K562 (cell line): ENCODE data around the gene ASB6.

Experiments
- SMARCA5 ChIP-seq: fragments of 450-650 bp; IDR thresholded peaks from 2 replicates; pipeline ENCODE4 v1.6.1; 2016
- ZKSCAN3 ChIP-seq: fragments of 250-450 bp; sonication (Bioruptor Pico); IDR thresholded peaks from 2 replicates; pipeline ENCODE4 v1.4.0; 2020
- TF ChIP-seq, protein P1 (sequence below), 3 experiments: IDR thresholded peaks in 2 of 3; conservative IDR thresholded peaks in 1 of 3; 2 replicates each; pipeline ENCODE4 v1.5.1; 2011 to 2012; ENCODE audit warnings: low read length in 3 of 3, mild to moderate bottlenecking in 3 of 3, control low read depth in 2 of 3, improper control_type of control experiment in 1 of 3, inconsistent platforms in 1 of 3, low read depth in 1 of 3, mixed read lengths in 1 of 3, moderate library complexity in 1 of 3; ENCODE audit not compliant: insufficient read depth in 2 of 3
- TF ChIP-seq, protein P2 (sequence below): fragments of 250-450 bp; sonication (Bioruptor Pico); IDR thresholded peaks from 2 replicates; pipeline ENCODE4 v1.8.0; 2022; ENCODE audit warnings: moderate library complexity, mild to moderate bottlenecking, inconsistent platforms

DNA sequence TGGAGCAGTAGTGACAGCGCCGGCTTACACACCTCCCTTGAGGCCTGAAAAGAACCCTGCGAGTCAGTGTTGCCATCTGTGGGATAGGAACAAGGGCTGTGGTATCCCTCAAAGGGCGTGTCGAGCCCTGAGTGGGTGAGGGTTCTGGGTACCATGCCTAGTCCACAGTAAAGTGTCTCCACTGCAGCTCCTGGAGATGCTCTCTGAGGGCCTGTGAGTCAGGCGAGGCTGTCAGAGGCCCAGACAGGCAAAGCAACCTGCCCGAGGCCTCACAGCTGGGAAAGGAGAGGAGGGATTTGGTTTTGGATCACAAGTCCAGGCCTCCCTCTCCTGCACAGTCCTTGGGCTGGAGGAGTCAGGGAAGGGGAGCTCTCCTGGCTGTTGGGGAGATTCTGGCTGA lies 29.6 kb upstream of the ASB6 start:
- TF ChIP-seq, protein P1, sequence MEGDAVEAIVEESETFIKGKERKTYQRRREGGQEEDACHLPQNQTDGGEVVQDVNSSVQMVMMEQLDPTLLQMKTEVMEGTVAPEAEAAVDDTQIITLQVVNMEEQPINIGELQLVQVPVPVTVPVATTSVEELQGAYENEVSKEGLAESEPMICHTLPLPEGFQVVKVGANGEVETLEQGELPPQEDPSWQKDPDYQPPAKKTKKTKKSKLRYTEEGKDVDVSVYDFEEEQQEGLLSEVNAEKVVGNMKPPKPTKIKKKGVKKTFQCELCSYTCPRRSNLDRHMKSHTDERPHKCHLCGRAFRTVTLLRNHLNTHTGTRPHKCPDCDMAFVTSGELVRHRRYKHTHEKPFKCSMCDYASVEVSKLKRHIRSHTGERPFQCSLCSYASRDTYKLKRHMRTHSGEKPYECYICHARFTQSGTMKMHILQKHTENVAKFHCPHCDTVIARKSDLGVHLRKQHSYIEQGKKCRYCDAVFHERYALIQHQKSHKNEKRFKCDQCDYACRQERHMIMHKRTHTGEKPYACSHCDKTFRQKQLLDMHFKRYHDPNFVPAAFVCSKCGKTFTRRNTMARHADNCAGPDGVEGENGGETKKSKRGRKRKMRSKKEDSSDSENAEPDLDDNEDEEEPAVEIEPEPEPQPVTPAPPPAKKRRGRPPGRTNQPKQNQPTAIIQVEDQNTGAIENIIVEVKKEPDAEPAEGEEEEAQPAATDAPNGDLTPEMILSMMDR (IDR thresholded peaks at IDR 0.05 in 2 of 3, conservative IDR thresholded peaks at IDR 0.05 in 1 of 3; ENCODE audit: insufficient read depth in 2 of 3, low read depth in 1 of 3, low read length in 3 of 3): no peak
- TF ChIP-seq, protein P2, sequence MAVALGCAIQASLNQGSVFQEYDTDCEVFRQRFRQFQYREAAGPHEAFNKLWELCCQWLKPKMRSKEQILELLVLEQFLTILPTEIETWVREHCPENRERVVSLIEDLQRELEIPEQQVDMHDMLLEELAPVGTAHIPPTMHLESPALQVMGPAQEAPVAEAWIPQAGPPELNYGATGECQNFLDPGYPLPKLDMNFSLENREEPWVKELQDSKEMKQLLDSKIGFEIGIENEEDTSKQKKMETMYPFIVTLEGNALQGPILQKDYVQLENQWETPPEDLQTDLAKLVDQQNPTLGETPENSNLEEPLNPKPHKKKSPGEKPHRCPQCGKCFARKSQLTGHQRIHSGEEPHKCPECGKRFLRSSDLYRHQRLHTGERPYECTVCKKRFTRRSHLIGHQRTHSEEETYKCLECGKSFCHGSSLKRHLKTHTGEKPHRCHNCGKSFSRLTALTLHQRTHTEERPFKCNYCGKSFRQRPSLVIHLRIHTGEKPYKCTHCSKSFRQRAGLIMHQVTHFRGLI: no peak
- no peak for TF ChIP-seq SMARCA5
- no peak for TF ChIP-seq ZKSCAN3
